K562 (cell line): ENCODE measurements around the gene ALK. TPM values are rescaled to one million over a fixed set of nuclear protein-coding genes. Genes with fewer than 3 reads are reported as not detected.

Experiments used
- ATAC-seq: fragments of 200-7000 bp; cut with Tn5 transposase; 3 replicates; pipeline ENCODE4 v1.9.1; 2020; ENCODE audit warnings: moderate library complexity
- BruUV-seq: library from RNA; stranded (reverse); fragments of 400-500 nt; replicated peaks from 2 replicates; lab custom pipeline; 2021; lab: Mats Ljungman, UMichigan
- CTCF ChIA-PET: fragments of 300-600 bp; formaldehyde crosslinking; extraction: SDS; loops from one replicate; lab custom pipeline; 2021; ENCODE audit warnings: low intra/inter-chr PET ratio; lab: Yijun Ruan, JAX
- POLR2A ChIA-PET: fragments of 300-600, 350-650 bp; sonication (Branson Sonifier 250); formaldehyde crosslinking; extraction: SDS; loops from one replicate; lab custom pipeline; 2021; ENCODE audit warnings: antibody characterized with exemption, inconsistent platforms; lab: Yijun Ruan, JAX
- DNase-seq, 4 experiments: peaks; one replicate each; pipeline versions ENCODE4 v3.0.0 to v3.0.0-alpha.2; 2011 to 2018; ENCODE audit warnings: low spot score in 3 of 4, mixed read lengths in 3 of 4; ENCODE audit errors: extremely low read depth in 1 of 4
- FAIRE-seq: peaks from 2 replicates; lab custom pipeline; 2011; peaks lifted over from hg19 to GRCh38; lab: Jason Lieb, UNC
- H2AFZ ChIP-seq: 2 replicates; pipeline ENCODE4 v1.6.0; 2011; ENCODE audit warnings: low read depth, low read length, control low read depth, inconsistent platforms
- H3K27ac ChIP-seq: fragments of 200-600 bp; 3 replicates; pipeline ENCODE4 v1.8.0; 2011; ENCODE audit warnings: low read depth, mild to moderate bottlenecking, control low read depth, inconsistent platforms, low read length, moderate library complexity, mixed read lengths; ENCODE audit errors: extremely low read depth
- H3K27me3 ChIP-seq, 2 experiments: fragments of 300-600 bp in 1 of 2; 2 replicates in 1 of 2; 3 replicates in 1 of 2; pipeline versions ENCODE4 v1.6.0 to v1.8.0; 2011; ENCODE audit warnings: inconsistent platforms in 2 of 2, low read length in 2 of 2, mild to moderate bottlenecking in 1 of 2, mixed read lengths in 1 of 2, moderate library complexity in 1 of 2; ENCODE audit not compliant: control insufficient read depth in 2 of 2, insufficient read depth in 2 of 2
- H3K36me3 ChIP-seq: fragments of 300-600 bp; 3 replicates; pipeline ENCODE4 v1.8.0; 2011; ENCODE audit warnings: mild to moderate bottlenecking, low read length, inconsistent platforms; ENCODE audit not compliant: control insufficient read depth, insufficient read depth
- H3K4me1 ChIP-seq, 2 experiments: fragments of 200-600 bp in 1 of 2; replicated peaks in 1 of 2; 2 replicates in 1 of 2; 3 replicates in 1 of 2; pipeline versions ENCODE4 v1.5.1 to v1.8.0; 2011; ENCODE audit warnings: inconsistent platforms in 2 of 2, low read length in 2 of 2, mild to moderate bottlenecking in 1 of 2, mixed read lengths in 1 of 2, moderate library complexity in 1 of 2; ENCODE audit not compliant: control insufficient read depth in 2 of 2, insufficient read depth in 2 of 2
- H3K4me2 ChIP-seq: 2 replicates; pipeline ENCODE4 v1.6.1; 2011; ENCODE audit warnings: low read length, control low read depth, inconsistent platforms, mixed read lengths; ENCODE audit not compliant: insufficient read depth
- H3K4me3 ChIP-seq: fragments of 200-600 bp; sonication (generic), shearing (Covaris generic); 2 replicates; pipeline ENCODE4 v1.5.1; 2016; ENCODE audit warnings: control low read depth, inconsistent platforms
- H3K79me2 ChIP-seq: fragments of 200-600 bp; 3 replicates; pipeline ENCODE4 v1.8.0; 2011; ENCODE audit warnings: low read length, inconsistent platforms; ENCODE audit not compliant: control insufficient read depth, insufficient read depth
- H3K9ac ChIP-seq, 2 experiments: 2 replicates each; pipeline versions ENCODE4 v1.6.0 to v1.6.1; 2011; ENCODE audit warnings: low read depth in 2 of 2, low read length in 2 of 2, control low read depth in 1 of 2, inconsistent platforms in 1 of 2, mild to moderate bottlenecking in 1 of 2, mixed read lengths in 1 of 2; ENCODE audit not compliant: insufficient read depth in 1 of 2
- H3K9me1 ChIP-seq: one replicate; pipeline ENCODE4 v1.6.0; 2011; ENCODE audit warnings: inconsistent platforms, mild to moderate bottlenecking, low read length, moderate library complexity; ENCODE audit not compliant: control insufficient read depth, insufficient read depth
- H3K9me3 ChIP-seq: replicated peaks from 2 replicates; pipeline ENCODE4 v1.5.1; 2011; ENCODE audit warnings: low read depth, low read length, inconsistent platforms; ENCODE audit not compliant: control insufficient read depth, insufficient read depth
- H4K20me1 ChIP-seq: replicated peaks from 2 replicates; pipeline ENCODE4 v1.6.1; 2011; ENCODE audit warnings: low read length, inconsistent platforms, mixed read lengths; ENCODE audit not compliant: control insufficient read depth, insufficient read depth
- TGIF2 ChIP-seq: sonication (generic); formaldehyde crosslinking; IDR thresholded peaks from 2 replicates; pipeline ENCODE4 v1.8.1; 2022; ENCODE audit warnings: mild to moderate bottlenecking, missing genetic modification reagents, moderate library complexity
- WGBS: fragments of 100-300 bp; shearing (Covaris generic); methylation state at CpG from one replicate; pipeline ENCODE4 v1.1.6; 2016; ENCODE audit warnings: low coverage, mixed read lengths; ENCODE audit not compliant: insufficient coverage; ENCODE audit errors: missing lambda C conversion rate; 5-methylcytosine and 5-hydroxymethylcytosine counted together
- in situ Hi-C: fragments of 300-500 bp; cut with MboI; formaldehyde crosslinking; loops from 4 replicates; pipeline ENCODE4 v1.15.0; 2018; ENCODE audit warnings: inconsistent platforms, mixed read lengths
- intact Hi-C: fragments of 100-400 bp; cut with micrococcal nuclease; formaldehyde crosslinking; loops from 2 replicates; pipeline ENCODE4 v1.14.2; 2022
- polyA plus RNA-seq, 8 experiments: library from polyadenylated mRNA; depleted of rRNA in 4 of 8; stranded (reverse) in 5 of 8; unstranded in 3 of 8; fragments of >200 nt; fragmentation: Nextera tagmentation in 2 of 8; fragmentation: Illumina TruSeq in 1 of 8; extraction: Ambion mirVana in 2 of 8; extraction: Trizol in 1 of 8; gene quantifications; 2 replicates each; pipeline versions ENCODE4 v1.2.1 to v1.2.3, GENCODE V29; 2011 to 2014; ENCODE audit warnings: inconsistent platforms in 1 of 8, missing spikeins in 1 of 8
- total RNA-seq, 7 experiments: library from RNA; depleted of rRNA in 6 of 7; stranded (reverse); fragments of >200 nt in 6 of 7; fragmentation: Illumina TruSeq in 2 of 7; extraction: Trizol in 2 of 7; gene quantifications; 2 replicates each; pipeline versions ENCODE4 v1.2.1 to v1.2.3, GENCODE V29; 2011 to 2021; ENCODE audit warnings: low replicate concordance in 1 of 7
- TF ChIP-seq, protein P1 (sequence below): sonication (generic); formaldehyde crosslinking; IDR thresholded peaks from 2 replicates; pipeline ENCODE4 v1.8.1; 2022; ENCODE audit warnings: missing genetic modification reagents

ALK gene
- total and polyA plus RNA-seq, 9 of the 15 experiments (the other 6 are each of a cell fraction or from before 2014, with no cell fraction given): not detected

DNA sequence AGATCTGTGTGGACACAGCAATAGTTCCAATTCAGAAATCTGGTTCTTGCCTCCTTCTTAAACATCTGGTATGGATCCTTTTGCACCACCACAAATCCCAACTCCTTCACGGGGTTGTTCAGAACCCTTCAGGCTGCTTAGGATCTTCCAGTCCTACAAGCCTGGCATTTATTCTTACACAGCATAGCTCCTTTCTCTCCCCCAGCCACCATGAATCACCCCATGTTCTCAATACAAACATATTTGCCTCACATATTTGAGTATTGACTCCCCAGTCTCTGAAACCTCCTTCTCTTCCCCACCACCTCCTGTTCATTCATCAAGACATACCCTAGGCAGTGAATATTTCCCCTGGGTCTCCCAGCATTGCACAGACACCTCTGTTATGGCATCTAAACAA lies 155.2 kb downstream of the ALK start:
- H3K27me3 ChIP-seq: no peaks in the 10 kb centered on the region
- H3K79me2 ChIP-seq: no peaks in the 10 kb centered on the region
- FAIRE-seq: no peak
- 0% methylated on average over 1 of the region's 1 CpG for WGBS
- H3K4me2 ChIP-seq: no peak overlapping the region
- POLR2A ChIA-PET: no interaction called here
- H3K27ac ChIP-seq: no peak overlapping the region
- H3K9me1 ChIP-seq: no peaks in the 10 kb centered on the region
- no peak overlapping the region for H3K9ac ChIP-seq
- H3K9me3 ChIP-seq: no peaks in the 10 kb centered on the region
- intact Hi-C loops (no loop called here), in situ Hi-C loops (no loop called here)
- no peak for TF ChIP-seq TGIF2 (CRISPR knock-in tag)
- no peak overlapping the region for H3K4me3 ChIP-seq
- DNase-seq: no peak
- no peak for ATAC-seq
- CTCF ChIA-PET: no interaction called here
- H2AFZ ChIP-seq: no peak overlapping the region
- H3K4me1 ChIP-seq: no peaks in the 10 kb centered on the region
- H3K36me3 ChIP-seq: no peaks in the 10 kb centered on the region
- BruUV-seq: no TSS peak
- no peaks in the 10 kb centered on the region for H4K20me1 ChIP-seq

DNA sequence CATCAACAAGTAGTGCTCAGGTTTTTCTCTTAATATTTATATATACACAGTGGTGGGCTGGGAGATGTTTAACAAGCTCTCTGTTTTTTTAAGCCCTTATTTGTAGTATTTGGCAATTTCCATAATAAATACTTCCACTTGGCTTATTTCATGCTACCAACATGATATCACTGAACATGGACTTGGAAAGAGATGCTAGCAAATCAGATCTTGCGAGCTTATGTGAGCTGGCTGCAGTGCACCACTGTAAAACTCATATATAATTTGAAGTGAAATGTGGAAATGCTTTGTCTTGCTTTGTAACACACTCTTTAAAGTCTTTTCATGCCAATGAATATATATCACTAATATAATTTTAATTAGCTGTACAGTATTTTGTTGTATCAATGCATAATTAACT lies 155.7 kb downstream of the ALK start:
- H3K4me3 ChIP-seq: no peak overlapping the region
- no peaks in the 10 kb centered on the region for H3K9me1 ChIP-seq
- no peaks in the 10 kb centered on the region for H3K79me2 ChIP-seq
- H3K4me1 ChIP-seq: no peaks in the 10 kb centered on the region
- no peaks in the 10 kb centered on the region for H4K20me1 ChIP-seq
- H3K36me3 ChIP-seq: no peaks in the 10 kb centered on the region
- FAIRE-seq (no peak), DNase-seq (no peak), ATAC-seq (no peak)
- no peaks in the 10 kb centered on the region for H3K9me3 ChIP-seq
- no TSS peak for BruUV-seq
- H3K27ac ChIP-seq: no peak overlapping the region
- TF ChIP-seq, protein P1, sequence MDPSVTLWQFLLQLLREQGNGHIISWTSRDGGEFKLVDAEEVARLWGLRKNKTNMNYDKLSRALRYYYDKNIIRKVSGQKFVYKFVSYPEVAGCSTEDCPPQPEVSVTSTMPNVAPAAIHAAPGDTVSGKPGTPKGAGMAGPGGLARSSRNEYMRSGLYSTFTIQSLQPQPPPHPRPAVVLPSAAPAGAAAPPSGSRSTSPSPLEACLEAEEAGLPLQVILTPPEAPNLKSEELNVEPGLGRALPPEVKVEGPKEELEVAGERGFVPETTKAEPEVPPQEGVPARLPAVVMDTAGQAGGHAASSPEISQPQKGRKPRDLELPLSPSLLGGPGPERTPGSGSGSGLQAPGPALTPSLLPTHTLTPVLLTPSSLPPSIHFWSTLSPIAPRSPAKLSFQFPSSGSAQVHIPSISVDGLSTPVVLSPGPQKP (CRISPR knock-in tag): no peak
- no peak overlapping the region for H3K9ac ChIP-seq
- 7% methylated on average over 1 of the region's 1 CpG for WGBS
- no peak overlapping the region for H3K4me2 ChIP-seq
- intact Hi-C loops: no loop called here
- no peaks in the 10 kb centered on the region for H3K27me3 ChIP-seq
- ChIA-PET POLR2A (no interaction called here), CTCF (no interaction called here)
- no peak overlapping the region for H2AFZ ChIP-seq
- in situ Hi-C loops: no loop called here
